ENCODE data around the gene FOXO4. TPM values are rescaled to one million over a fixed set of nuclear protein-coding genes. Genes with fewer than 3 reads are reported as not detected.

Gene FOXO4
- total and polyA plus RNA-seq, 8 donors = 7.5 to 20.0 (median 12.5) TPM

DNA sequence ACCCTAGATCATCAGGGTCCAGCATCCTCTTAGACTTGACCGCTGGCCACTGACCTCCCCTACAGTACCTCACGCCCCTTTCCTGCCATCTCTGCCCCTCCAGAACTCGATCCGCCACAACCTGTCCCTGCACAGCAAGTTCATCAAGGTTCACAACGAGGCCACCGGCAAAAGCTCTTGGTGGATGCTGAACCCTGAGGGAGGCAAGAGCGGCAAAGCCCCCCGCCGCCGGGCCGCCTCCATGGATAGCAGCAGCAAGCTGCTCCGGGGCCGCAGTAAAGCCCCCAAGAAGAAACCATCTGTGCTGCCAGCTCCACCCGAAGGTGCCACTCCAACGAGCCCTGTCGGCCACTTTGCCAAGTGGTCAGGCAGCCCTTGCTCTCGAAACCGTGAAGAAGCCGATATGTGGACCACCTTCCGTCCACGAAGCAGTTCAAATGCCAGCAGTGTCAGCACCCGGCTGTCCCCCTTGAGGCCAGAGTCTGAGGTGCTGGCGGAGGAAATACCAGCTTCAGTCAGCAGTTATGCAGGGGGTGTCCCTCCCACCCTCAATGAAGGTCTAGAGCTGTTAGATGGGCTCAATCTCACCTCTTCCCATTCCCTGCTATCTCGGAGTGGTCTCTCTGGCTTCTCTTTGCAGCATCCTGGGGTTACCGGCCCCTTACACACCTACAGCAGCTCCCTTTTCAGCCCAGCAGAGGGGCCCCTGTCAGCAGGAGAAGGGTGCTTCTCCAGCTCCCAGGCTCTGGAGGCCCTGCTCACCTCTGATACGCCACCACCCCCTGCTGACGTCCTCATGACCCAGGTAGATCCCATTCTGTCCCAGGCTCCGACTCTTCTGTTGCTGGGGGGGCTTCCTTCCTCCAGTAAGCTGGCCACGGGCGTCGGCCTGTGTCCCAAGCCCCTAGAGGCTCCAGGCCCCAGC is 5.2 kb downstream of the FOXO4 start:
- Histone ChIP-seq H3K36me3 (no peaks in the 10 kb centered on the region), H3K27me3 (peaks cover 0 to 3% (median 0%) of the 10 kb centered on the region in 4 donors), H3K4me3 (no peak overlapping the region), H3K27ac (no peak overlapping the region), H3K9me3 (no peaks in the 10 kb centered on the region), H3K4me1 (no peaks in the 10 kb centered on the region)
- TF ChIP-seq, protein P1, sequence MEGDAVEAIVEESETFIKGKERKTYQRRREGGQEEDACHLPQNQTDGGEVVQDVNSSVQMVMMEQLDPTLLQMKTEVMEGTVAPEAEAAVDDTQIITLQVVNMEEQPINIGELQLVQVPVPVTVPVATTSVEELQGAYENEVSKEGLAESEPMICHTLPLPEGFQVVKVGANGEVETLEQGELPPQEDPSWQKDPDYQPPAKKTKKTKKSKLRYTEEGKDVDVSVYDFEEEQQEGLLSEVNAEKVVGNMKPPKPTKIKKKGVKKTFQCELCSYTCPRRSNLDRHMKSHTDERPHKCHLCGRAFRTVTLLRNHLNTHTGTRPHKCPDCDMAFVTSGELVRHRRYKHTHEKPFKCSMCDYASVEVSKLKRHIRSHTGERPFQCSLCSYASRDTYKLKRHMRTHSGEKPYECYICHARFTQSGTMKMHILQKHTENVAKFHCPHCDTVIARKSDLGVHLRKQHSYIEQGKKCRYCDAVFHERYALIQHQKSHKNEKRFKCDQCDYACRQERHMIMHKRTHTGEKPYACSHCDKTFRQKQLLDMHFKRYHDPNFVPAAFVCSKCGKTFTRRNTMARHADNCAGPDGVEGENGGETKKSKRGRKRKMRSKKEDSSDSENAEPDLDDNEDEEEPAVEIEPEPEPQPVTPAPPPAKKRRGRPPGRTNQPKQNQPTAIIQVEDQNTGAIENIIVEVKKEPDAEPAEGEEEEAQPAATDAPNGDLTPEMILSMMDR (IDR thresholded peaks at IDR 0.05) = no peak
- no peak for DNase-seq
- FAIRE-seq = no peak
- ATAC-seq = no peak
- 63 to 86% methylated on average over 31 of the region's 31 CpGs for WGBS, 2 donors
- intact Hi-C loops (cut with DNase I) = no loop called here

DNA sequence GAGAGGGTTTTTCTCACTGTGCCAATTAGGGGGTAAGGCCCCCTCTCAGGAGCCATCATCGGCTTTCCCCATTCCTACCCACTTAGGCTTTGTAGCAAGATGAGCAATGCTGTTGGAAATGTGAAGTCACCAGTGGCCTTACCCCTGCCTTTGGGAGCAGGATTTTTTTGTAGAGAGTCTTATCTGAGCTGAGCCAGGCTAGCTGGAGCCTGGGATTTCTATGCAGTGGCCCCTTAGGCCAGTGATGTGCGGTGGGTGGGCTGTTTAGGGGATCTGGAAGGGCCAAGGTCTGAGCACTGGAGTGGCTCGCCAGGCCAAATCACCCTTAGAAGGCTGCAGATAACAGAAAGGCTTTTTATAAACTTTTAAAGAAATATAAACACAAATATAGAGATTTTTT is 6.6 kb downstream of the FOXO4 start:
- intact Hi-C loops (cut with DNase I) = no loop called here
- Histone ChIP-seq H3K9me3 (no peaks in the 10 kb centered on the region), H3K27me3 (peaks cover 0 to 7% (median 2%) of the 10 kb centered on the region in 4 donors), H3K4me1 (no peaks in the 10 kb centered on the region), H3K4me3 (no peak overlapping the region), H3K36me3 (no peaks in the 10 kb centered on the region), H3K27ac (no peak overlapping the region)
- no peak for ATAC-seq
- no peak for FAIRE-seq
- no peak for DNase-seq
- TF ChIP-seq, protein P1 (IDR thresholded peaks at IDR 0.05) = no peak
- 42 to 63% methylated on average over 3 of the region's 3 CpGs for WGBS, 2 donors

DNA sequence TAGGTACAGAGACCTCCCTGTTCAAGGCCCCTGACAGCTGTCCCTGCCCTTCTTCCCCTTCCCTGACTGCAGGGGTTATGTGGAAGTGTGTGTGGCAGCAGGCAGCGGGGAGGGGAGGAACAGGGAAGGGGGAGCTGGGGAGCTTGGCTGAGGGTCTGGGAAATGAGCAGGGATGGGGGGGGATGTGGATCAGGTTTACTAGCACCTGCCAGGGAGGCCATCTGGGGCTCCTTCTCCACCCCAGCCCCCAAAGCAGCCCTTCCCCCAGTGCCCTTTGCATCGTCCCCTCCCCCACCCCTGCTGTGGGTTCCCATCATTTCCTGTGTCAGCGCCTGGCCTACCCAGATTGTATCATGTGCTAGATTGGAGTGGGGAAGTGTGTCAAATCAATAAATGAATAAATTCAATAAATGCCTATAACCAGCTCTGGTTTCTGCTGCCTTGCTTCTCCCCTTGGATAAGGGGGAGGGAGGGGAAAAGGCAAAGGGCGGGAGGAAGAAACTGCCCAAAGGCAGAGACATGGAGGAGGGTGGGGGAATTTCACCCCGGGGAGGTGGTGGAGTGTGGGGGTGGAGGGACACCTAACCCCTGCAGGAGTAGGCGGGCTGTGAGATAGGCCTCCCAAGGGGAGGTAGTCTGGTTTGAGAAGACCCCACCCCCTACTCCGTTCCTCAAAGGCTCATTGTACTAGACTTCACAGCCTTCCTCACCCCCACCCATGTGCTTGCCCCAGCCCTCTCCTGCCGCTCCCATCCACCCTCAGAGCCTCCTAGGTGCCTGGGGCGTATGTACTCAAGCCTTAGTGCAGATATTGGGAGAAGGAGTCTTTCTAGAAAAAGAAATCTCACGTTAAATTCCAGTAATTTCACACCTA is 7.7 kb downstream of the FOXO4 start:
- no peaks in the 10 kb centered on the region for H3K4me1 ChIP-seq
- ATAC-seq (peak in 2 of 4 donors; percentile 44 to 58), FAIRE-seq (no peak), DNase-seq (no peak)
- TF ChIP-seq, protein P1 (IDR thresholded peaks at IDR 0.05) = no peak
- H3K4me3 ChIP-seq = no peak overlapping the region
- H3K36me3 ChIP-seq = no peaks in the 10 kb centered on the region
- intact Hi-C loops (cut with DNase I) = no loop called here
- no peaks in the 10 kb centered on the region for H3K9me3 ChIP-seq
- WGBS, 2 donors = 39 to 47% methylated on average over 10 of the region's 10 CpGs
- H3K27ac ChIP-seq = peak overlapping the region in 1 of 4 donors; percentile 2
- peaks cover 0 to 7% (median 2%) of the 10 kb centered on the region in 4 donors for H3K27me3 ChIP-seq

DNA sequence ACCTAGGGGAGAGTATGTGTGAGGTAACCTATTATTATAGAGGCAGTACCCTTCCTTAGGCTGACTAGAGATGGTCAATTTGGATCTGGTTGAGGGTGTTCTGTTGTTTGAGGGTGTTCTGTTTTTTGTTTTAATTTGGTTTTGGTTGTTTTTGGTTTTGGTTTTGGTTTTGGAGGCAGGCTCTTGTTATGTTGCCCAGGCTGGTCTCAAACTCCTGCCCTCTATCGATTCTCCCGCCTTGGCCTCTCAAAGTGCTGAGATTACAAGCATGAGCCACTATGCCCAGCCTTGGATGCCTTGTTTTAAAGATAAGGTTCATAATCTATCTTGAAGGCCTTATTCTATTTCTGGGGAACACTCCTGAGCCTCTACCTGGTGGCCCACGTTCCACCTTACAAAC is 10.0 kb downstream of the FOXO4 start:
- intact Hi-C loops (cut with DNase I) = no loop called here
- TF ChIP-seq, protein P1 (IDR thresholded peaks at IDR 0.05) = no peak
- DNase-seq (no peak), ATAC-seq (no peak), FAIRE-seq (no peak)
- WGBS, 2 donors = 56 to 79% methylated on average over 3 of the region's 3 CpGs
- no peak overlapping the region for H3K4me3 ChIP-seq
- peaks cover 0 to 7% (median 2%) of the 10 kb centered on the region in 4 donors for H3K27me3 ChIP-seq
- no peak overlapping the region for H3K27ac ChIP-seq
- no peaks in the 10 kb centered on the region for H3K4me1 ChIP-seq
- no peaks in the 10 kb centered on the region for H3K9me3 ChIP-seq
- no peaks in the 10 kb centered on the region for H3K36me3 ChIP-seq
